ENCODE results near the gene CX3CL1.

- TF ChIP-seq CTCF (IDR thresholded peaks at IDR 0.05; ENCODE audit: insufficient read depth, low read length) (no peak), GABPA (IDR thresholded peaks at IDR 0.05; ENCODE audit: low read depth) (no peak), POLR2AphosphoS5 (IDR thresholded peaks at IDR 0.05; ENCODE audit: low read depth) (no peak), SPI1 (IDR thresholded peaks at IDR 0.05; ENCODE audit: borderline replicate concordance, low read depth) (no peak)
- TF ChIP-seq, protein P1, sequence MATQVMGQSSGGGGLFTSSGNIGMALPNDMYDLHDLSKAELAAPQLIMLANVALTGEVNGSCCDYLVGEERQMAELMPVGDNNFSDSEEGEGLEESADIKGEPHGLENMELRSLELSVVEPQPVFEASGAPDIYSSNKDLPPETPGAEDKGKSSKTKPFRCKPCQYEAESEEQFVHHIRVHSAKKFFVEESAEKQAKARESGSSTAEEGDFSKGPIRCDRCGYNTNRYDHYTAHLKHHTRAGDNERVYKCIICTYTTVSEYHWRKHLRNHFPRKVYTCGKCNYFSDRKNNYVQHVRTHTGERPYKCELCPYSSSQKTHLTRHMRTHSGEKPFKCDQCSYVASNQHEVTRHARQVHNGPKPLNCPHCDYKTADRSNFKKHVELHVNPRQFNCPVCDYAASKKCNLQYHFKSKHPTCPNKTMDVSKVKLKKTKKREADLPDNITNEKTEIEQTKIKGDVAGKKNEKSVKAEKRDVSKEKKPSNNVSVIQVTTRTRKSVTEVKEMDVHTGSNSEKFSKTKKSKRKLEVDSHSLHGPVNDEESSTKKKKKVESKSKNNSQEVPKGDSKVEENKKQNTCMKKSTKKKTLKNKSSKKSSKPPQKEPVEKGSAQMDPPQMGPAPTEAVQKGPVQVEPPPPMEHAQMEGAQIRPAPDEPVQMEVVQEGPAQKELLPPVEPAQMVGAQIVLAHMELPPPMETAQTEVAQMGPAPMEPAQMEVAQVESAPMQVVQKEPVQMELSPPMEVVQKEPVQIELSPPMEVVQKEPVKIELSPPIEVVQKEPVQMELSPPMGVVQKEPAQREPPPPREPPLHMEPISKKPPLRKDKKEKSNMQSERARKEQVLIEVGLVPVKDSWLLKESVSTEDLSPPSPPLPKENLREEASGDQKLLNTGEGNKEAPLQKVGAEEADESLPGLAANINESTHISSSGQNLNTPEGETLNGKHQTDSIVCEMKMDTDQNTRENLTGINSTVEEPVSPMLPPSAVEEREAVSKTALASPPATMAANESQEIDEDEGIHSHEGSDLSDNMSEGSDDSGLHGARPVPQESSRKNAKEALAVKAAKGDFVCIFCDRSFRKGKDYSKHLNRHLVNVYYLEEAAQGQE (IDR thresholded peaks at IDR 0.05; ENCODE audit: insufficient replicate concordance, low read depth) = no peak
These were observed 19.0 kb downstream of the CX3CL1 start for GRCh38 chr16:57391300-57391699.
